IPS-20b (cell line): Measurements from ENCODE around the gene PTPRN2.

Experiments used
- H3K27ac ChIP-seq: one replicate; pipeline ENCODE4 v1.5.1; 2013; ENCODE audit warnings: low read length
- H3K27me3 ChIP-seq: 2 replicates; pipeline ENCODE4 v1.6.1; 2013; ENCODE audit warnings: mild to moderate bottlenecking, low read length, inconsistent platforms; ENCODE audit not compliant: insufficient read depth
- H3K36me3 ChIP-seq: 2 replicates; pipeline ENCODE4 v1.6.1; 2013; ENCODE audit warnings: low read depth, mild to moderate bottlenecking, inconsistent platforms, low read length, moderate library complexity; ENCODE audit not compliant: insufficient read depth
- H3K4me1 ChIP-seq: 2 replicates; pipeline ENCODE4 v1.6.1; 2013; ENCODE audit warnings: mild to moderate bottlenecking, control low read depth, inconsistent platforms, low read length, moderate library complexity; ENCODE audit not compliant: insufficient read depth
- H3K4me3 ChIP-seq: 2 replicates; pipeline ENCODE4 v1.5.1; 2013; ENCODE audit warnings: mild to moderate bottlenecking, low read length, inconsistent platforms
- H3K9ac ChIP-seq: 2 replicates; pipeline ENCODE4 v1.6.1; 2013; ENCODE audit warnings: low read depth, mild to moderate bottlenecking, inconsistent platforms, low read length, moderate library complexity
- H3K9me3 ChIP-seq: 2 replicates; pipeline ENCODE4 v1.6.1; 2013; ENCODE audit warnings: mild to moderate bottlenecking, low read depth, low read length, inconsistent platforms; ENCODE audit not compliant: insufficient read depth

Gene PTPRN2

DNA sequence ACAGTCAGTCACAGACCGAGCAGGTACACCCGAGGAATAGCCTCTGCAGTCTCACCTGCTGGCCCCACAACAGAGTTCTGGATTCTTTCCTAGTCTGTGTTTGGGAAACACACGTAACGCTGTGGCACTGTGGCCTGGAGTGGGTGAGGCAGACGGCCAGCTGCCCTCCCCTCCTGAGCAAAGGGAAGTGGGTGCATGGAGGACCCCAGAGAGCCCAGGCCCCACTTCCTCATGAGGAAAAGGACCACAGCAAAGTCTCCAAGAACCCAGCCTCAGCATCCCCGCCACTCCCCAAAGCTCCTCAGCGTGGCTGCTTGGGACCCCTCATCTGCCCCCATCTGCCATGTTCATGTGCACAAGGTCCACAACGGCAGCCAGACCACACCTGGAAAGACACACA is 530.2 kb downstream of the PTPRN2 start:
- H3K27me3 ChIP-seq, result no peaks in the 10 kb centered on the region
- H3K4me1 ChIP-seq, result no peaks in the 10 kb centered on the region
- no peak overlapping the region for H3K4me3 ChIP-seq
- H3K27ac ChIP-seq, result no peak overlapping the region
- no peak overlapping the region for H3K9ac ChIP-seq
- no peaks in the 10 kb centered on the region for H3K36me3 ChIP-seq
- H3K9me3 ChIP-seq, result peaks cover 77% of the 10 kb centered on the region

DNA sequence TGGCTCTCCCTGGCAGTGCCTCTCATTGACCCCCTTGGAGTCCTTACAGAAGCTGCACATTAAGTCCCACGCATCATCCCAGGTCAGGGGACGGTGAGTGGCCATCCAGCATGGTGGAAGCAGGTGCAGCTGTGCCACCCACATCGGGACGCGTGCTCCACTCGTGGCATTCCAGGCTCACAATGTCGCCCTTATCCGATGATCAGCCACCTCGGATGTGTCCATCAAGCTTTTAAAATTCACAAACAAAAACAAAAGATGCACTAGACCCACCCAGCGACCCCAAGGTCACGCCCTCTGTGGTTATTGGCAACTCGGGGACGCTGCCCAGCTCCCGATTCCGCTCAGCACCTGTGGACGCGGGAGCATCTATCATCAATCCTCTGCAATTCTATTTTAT is 530.9 kb downstream of the PTPRN2 start:
- H3K9me3 ChIP-seq, result peaks cover 77% of the 10 kb centered on the region
- no peaks in the 10 kb centered on the region for H3K36me3 ChIP-seq
- no peaks in the 10 kb centered on the region for H3K27me3 ChIP-seq

DNA sequence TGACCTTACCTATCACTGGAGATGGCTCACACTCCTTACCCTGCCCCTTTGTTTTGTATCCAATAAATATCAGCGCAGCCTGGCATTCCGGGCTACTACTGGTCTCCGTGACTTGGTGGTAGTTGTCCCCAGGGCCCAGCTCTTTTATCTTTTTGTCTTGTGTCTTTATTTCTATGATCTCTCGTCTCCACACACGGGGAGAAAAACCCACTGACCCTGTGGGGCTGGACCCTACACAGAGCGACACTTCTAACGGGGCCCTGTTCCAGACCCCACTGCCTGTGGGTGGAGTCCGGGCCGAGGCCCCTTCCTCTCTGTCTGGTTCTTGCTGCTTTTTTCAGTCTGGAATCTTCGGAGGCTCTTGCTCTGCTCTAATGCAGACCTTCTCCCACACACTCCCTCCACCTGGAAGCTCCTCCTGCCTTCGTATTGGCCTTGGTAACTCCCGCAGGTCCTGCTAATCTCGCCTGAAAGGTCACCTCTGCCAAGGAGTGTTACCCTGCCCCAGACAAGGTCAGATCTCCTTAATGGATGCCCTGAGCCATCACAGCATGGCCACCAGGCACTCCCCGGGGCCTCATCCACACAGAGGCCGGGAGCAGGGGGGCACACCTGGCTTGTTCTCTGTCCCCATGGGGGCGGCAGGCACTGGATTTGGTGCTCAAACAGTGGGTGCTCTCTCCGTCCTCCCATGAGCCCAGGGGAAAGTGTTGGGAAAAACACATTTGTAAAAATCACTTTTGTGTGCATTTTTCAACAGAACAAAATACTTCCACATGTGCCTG is 531.7 kb downstream of the PTPRN2 start:
- H3K27me3 ChIP-seq, result no peaks in the 10 kb centered on the region
- no peaks in the 10 kb centered on the region for H3K36me3 ChIP-seq
- no peaks in the 10 kb centered on the region for H3K4me1 ChIP-seq
- no peak overlapping the region for H3K4me3 ChIP-seq
- no peak overlapping the region for H3K9ac ChIP-seq
- H3K27ac ChIP-seq, result no peak overlapping the region
- peaks cover 77% of the 10 kb centered on the region for H3K9me3 ChIP-seq

More for the DNA sequence above, 530.9 kb downstream of the PTPRN2 start:
- Histone ChIP-seq H3K27ac (no peak overlapping the region), H3K4me3 (no peak overlapping the region; the same call in 1 of the 2 replicates), H3K4me1 (no peaks in the 10 kb centered on the region), H3K9ac (no peak overlapping the region)

DNA sequence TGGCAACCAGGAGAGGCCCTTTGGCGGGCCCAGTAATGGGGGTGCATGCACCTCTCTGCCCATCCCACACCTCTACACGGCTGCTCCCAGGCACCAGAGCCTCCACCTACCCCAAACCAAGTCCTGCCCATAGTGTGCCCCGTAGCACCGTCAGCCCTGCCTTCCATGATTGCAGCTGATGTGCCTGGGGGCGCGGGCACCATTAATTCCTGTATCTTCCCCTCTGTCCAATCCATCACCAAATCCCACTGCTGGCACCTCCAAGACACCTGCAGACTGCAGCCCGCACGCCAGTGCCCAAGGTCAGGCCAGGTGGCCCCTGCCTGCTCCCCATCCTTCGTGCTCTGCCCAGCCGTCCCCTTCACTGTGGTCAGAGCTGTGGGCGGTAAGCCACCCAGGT is 533.0 kb downstream of the PTPRN2 start:
- H3K9me3 ChIP-seq, result peaks cover 80% of the 10 kb centered on the region
- no peak overlapping the region for H3K4me3 ChIP-seq
- H3K27ac ChIP-seq, result no peak overlapping the region
- H3K36me3 ChIP-seq, result no peaks in the 10 kb centered on the region
- H3K4me1 ChIP-seq, result no peaks in the 10 kb centered on the region
- H3K27me3 ChIP-seq, result no peaks in the 10 kb centered on the region
- H3K9ac ChIP-seq, result no peak overlapping the region

DNA sequence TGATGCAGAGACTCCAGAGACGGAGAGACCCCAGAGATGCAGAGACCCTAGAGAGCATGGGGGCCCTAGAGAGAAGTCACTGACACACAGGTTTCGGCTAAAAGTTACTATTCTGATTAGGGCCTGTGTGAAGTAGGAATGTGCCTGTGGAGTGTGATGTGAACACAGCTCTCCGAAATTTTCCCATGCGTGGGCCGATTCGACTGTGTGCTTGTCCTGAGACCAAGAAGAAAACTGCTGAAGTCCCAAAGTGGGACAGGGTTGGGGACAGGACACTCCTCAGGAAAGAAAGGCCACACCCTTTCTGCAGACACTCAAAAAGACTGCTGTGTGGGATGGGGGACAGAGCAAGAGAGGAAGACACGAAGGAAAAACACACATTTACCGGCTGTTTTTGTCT is 533.5 kb downstream of the PTPRN2 start:
- H3K36me3 ChIP-seq, result no peaks in the 10 kb centered on the region
- H3K27me3 ChIP-seq, result no peaks in the 10 kb centered on the region
- H3K9ac ChIP-seq, result no peak overlapping the region
- peaks cover 86% of the 10 kb centered on the region for H3K9me3 ChIP-seq
- H3K4me3 ChIP-seq, result no peak overlapping the region
- H3K27ac ChIP-seq, result no peak overlapping the region
- no peaks in the 10 kb centered on the region for H3K4me1 ChIP-seq

DNA sequence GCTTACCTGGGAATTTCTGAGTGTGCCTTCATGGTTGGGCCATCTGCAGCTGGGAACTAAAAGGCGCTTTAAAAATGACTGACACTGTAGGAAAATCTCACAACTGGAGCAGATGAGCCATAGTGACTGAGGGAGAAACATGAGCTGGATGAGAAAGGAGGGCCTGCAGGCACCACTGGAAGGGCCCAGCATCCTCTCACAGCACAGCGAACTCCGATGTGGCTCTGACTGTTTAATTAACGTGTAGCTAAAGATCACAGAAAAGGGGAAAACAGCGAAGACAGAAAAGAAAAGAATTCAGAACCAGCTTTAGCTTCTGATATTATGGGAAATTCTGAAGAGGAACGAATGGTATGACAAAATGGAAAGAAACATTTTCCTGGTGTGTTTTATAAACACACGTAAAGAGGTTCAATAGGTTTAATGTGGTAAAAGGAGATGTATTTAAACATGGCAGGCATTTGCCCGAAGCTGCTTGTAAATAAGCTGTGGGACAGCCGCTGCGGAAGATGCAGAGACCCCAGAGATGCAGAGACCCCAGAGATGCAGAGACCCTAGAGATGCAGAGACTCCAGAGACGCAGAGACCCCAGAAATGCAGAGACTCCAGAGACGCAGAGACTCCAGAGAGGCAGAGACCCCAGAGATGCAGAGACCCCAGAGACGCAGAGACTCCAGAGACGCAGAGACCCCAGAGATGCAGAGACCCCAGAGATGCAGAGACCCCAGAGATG is 534.3 kb downstream of the PTPRN2 start:
- H3K9me3 ChIP-seq, result peaks cover 93% of the 10 kb centered on the region
- no peaks in the 10 kb centered on the region for H3K36me3 ChIP-seq
- H3K4me3 ChIP-seq, result no peak overlapping the region
- no peak overlapping the region for H3K9ac ChIP-seq
- no peak overlapping the region for H3K27ac ChIP-seq
- no peaks in the 10 kb centered on the region for H3K4me1 ChIP-seq
- no peaks in the 10 kb centered on the region for H3K27me3 ChIP-seq

DNA sequence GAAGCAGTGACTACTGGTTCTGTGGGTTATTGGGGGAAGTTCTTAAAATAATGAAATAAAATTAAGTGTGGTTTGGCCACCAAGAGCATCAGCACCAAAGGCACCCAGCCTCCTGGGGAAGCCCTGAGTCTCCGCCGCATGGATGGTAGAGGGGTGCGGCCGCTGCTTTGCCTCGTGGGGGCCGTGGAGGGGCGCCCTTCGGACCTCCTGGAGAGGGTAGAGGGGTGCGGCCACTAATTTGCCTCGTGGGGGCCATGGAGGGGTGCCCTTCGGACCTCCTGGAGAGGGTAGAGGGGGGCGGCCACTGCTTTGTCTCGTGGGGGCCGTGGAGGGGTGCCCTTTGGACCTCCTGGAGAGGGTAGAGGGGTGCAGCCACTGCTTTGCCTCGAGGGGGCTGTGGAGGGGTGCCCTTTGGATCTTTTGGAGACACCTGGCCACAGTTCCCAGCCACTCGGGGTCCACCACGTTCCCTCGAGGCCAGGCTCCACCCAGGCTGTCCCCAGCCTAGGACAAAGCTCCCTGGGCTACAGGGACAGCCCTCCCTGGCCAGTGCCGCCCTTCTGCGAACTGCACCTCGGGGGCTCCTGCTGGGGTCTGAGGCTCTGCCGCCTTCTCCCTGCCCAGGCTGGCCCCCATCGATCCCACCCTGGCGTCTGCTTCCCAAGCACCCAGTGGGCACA is 535.1 kb downstream of the PTPRN2 start:
- Histone ChIP-seq H3K36me3 (no peaks in the 10 kb centered on the region), H3K4me3 (no peak overlapping the region), H3K27me3 (no peaks in the 10 kb centered on the region), H3K9ac (no peak overlapping the region), H3K4me1 (no peaks in the 10 kb centered on the region), H3K27ac (no peak overlapping the region), H3K9me3 (peaks cover 93% of the 10 kb centered on the region)

DNA sequence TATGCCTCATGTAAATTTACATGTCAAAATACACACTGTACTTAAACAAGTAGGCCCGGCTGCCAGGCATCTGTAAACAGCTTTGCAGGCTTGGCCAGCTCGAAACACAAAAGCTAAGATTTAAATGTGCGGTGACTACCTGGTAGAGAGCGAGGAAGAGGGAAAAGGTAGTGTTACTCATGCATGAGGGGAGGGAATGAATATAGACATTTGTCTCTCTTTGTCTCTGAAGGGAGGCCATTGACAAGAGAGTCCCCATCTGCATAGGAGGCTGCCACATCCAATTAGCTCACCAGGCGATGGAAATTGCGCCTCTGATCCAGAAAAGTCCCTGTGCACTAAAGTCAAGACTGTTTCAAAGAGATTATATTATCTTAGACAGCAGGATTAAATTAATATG is 535.8 kb downstream of the PTPRN2 start:
- no peaks in the 10 kb centered on the region for H3K36me3 ChIP-seq
- no peak overlapping the region for H3K4me3 ChIP-seq
- no peak overlapping the region for H3K9ac ChIP-seq
- H3K27me3 ChIP-seq, result no peaks in the 10 kb centered on the region
- H3K9me3 ChIP-seq, result peaks cover 93% of the 10 kb centered on the region
- no peaks in the 10 kb centered on the region for H3K4me1 ChIP-seq
- no peak overlapping the region for H3K27ac ChIP-seq

DNA sequence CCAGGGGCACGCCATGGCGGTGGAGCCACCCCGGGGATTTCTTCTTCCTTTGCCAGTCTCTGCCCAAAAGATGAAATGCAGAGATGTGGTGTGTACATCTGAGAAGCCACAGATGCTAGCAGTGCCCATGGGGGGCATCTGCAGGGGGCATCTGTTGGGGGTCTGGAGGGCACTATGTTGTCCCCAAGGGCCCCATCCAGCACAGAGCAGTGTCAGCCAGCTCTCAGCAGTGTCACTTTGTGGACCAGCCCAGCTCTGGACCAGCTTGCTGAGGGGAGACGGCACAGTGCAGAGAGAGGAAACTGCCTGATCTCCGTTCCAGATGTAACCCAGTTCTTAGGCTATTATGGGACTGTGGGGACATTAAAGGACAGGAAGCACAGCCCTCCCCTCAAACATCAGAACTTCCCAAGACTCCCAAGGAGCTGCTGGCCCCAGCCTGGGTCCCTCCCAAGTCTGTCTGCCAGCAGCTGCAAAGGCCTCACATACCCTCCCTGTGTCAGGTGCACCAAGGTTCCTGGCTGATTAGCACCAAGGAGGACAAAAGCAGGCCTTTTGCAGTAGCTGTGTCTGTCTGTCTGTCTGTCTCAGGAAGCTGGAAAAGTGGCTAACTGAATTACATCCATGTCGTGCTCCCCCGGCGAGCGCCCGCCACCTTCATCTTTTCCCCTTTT is 536.5 kb downstream of the PTPRN2 start:
- H3K27me3 ChIP-seq, result no peaks in the 10 kb centered on the region

DNA sequence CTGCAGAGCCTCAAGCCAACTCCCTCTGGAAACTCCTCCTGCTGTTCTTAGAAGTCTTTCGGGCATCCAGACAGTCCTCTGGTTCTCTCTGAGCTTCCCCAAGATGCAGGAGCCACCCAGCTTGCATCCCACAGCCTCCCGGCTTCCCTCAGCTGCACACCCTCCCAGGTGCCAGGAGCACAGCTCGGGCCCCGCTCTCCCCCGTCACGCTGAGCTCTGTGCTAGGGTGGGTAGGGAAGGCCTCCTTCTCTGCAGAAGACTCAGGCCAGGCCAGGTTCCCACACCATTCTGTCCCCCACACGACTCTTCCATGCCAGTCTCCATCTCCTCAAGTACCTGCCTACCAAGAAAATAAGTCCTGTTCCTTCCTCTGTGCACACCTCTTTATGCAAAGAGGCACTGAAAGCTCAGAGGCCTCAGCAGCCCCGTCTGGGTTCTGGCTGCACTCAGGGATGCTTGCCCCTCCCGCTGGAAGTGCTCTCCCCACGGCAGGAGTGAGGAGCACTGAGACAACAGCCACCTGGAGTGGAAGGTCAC is 537.1 kb downstream of the PTPRN2 start:
- no peaks in the 10 kb centered on the region for H3K27me3 ChIP-seq
- H3K36me3 ChIP-seq, result no peaks in the 10 kb centered on the region
- no peak overlapping the region for H3K9ac ChIP-seq
- H3K9me3 ChIP-seq, result peaks cover 90% of the 10 kb centered on the region
- no peak overlapping the region for H3K4me3 ChIP-seq
- no peak overlapping the region for H3K27ac ChIP-seq
- H3K4me1 ChIP-seq, result no peaks in the 10 kb centered on the region

More for the DNA sequence above, 536.5 kb downstream of the PTPRN2 start:
- Histone ChIP-seq H3K4me3 (no peak overlapping the region), H3K4me1 (no peaks in the 10 kb centered on the region), H3K36me3 (no peaks in the 10 kb centered on the region), H3K9me3 (peaks cover 90% of the 10 kb centered on the region), H3K27ac (no peak overlapping the region), H3K9ac (no peak overlapping the region)

DNA sequence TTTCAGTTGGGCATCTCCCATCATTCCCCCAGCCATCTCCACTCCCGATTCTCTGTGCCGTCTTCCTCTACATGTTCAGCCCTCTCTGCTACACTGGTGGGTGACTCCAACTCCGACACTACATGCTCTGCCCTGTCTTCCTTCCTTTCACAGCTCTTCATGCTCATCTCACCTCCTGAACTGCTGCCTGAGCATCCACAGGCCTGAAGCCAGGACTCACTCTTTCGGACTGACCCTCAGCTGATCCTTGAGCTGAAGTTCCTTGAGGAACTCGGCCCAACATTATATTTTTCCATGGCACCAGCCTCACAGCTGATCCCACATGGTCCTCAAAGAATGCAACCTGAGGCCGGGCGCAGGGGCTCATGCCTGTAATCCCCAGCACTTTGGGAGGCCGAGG is 538.4 kb downstream of the PTPRN2 start:
- Histone ChIP-seq H3K36me3 (no peaks in the 10 kb centered on the region), H3K27ac (no peak overlapping the region), H3K9ac (no peak overlapping the region), H3K27me3 (no peaks in the 10 kb centered on the region), H3K9me3 (peaks cover 89% of the 10 kb centered on the region), H3K4me1 (no peaks in the 10 kb centered on the region), H3K4me3 (no peak overlapping the region)
